ENCODE results near the gene ALOX5AP. TPM values are rescaled to one million over a fixed set of nuclear protein-coding genes. Genes with fewer than 3 reads are reported as not detected.

The ALOX5AP gene
- total RNA-seq, 1 experiment from 2014 or later = not detected

DNA sequence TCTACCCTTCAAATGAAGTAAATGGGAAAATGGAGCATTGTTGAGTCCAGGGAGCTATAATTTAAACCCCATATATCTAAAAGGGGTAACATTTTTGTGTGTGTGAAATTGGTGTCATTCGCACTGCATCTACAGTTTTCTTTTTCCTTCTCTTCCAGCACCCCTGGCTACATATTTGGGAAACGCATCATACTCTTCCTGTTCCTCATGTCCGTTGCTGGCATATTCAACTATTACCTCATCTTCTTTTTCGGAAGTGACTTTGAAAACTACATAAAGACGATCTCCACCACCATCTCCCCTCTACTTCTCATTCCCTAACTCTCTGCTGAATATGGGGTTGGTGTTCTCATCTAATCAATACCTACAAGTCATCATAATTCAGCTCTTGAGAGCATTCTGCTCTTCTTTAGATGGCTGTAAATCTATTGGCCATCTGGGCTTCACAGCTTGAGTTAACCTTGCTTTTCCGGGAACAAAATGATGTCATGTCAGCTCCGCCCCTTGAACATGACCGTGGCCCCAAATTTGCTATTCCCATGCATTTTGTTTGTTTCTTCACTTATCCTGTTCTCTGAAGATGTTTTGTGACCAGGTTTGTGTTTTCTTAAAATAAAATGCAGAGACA, 28.6 kb downstream of the ALOX5AP start:
- H3K4me3 ChIP-seq = no peak overlapping the region
- H4K20me1 ChIP-seq (ENCODE audit: insufficient read depth) = no peaks in the 10 kb centered on the region
- TF ChIP-seq, protein P1, sequence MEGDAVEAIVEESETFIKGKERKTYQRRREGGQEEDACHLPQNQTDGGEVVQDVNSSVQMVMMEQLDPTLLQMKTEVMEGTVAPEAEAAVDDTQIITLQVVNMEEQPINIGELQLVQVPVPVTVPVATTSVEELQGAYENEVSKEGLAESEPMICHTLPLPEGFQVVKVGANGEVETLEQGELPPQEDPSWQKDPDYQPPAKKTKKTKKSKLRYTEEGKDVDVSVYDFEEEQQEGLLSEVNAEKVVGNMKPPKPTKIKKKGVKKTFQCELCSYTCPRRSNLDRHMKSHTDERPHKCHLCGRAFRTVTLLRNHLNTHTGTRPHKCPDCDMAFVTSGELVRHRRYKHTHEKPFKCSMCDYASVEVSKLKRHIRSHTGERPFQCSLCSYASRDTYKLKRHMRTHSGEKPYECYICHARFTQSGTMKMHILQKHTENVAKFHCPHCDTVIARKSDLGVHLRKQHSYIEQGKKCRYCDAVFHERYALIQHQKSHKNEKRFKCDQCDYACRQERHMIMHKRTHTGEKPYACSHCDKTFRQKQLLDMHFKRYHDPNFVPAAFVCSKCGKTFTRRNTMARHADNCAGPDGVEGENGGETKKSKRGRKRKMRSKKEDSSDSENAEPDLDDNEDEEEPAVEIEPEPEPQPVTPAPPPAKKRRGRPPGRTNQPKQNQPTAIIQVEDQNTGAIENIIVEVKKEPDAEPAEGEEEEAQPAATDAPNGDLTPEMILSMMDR (conservative IDR thresholded peaks at IDR 0.05) = no peak
- no peak for TF ChIP-seq EZH2 (IDR thresholded peaks at IDR 0.05; ENCODE audit: low read depth)
- CTCF ChIA-PET = no interaction called here
- H2AFZ ChIP-seq = no peak overlapping the region
- no TSS peak for BruUV-seq (replicated peaks)
- H3K9me3 ChIP-seq (ENCODE audit: insufficient read depth, low read depth) = no peaks in the 10 kb centered on the region
- H3K4me2 ChIP-seq = no peak overlapping the region
- intact Hi-C loops (cut with micrococcal nuclease; ENCODE audit: unreplicated experiment) = no loop called here
- H3K4me1 ChIP-seq (replicated peaks; ENCODE audit: insufficient read depth) = no peaks in the 10 kb centered on the region
- no peaks in the 10 kb centered on the region for H3K36me3 ChIP-seq (ENCODE audit: low read depth)
- no peaks in the 10 kb centered on the region for H3K27me3 ChIP-seq (ENCODE audit: insufficient read depth, low read depth)
- no peaks in the 10 kb centered on the region for H3F3A ChIP-seq (ENCODE audit: insufficient read depth, low read depth)
- POLR2A ChIA-PET (ENCODE audit: unreplicated experiment) = no interaction called here
- H3K9me2 ChIP-seq (ENCODE audit: insufficient read depth) = no peaks in the 10 kb centered on the region
- H3K79me2 ChIP-seq (ENCODE audit: low read depth) = no peaks in the 10 kb centered on the region
- no peak overlapping the region for H3K27ac ChIP-seq
- no peak for DNase-seq

DNA sequence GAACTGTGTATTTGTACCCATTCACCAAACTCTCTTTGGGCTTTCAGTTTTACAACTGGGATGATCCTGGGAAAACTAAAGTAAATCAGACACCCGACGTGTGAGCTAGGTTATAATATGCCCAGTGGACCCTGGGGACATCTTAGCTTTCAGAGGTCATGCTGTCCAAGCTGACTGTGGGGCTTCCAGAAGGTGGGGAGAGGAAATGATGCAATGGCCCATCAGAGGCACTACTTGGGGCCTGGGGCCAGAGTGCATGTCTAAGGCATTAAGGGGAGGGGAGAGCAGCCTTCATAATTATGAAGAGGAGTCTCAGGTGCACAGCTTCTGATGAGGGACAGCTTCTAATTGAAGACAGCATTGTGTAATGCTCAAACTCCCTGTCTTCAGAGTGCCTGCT, 30.9 kb downstream of the ALOX5AP start:
- H3K27ac ChIP-seq = no peak overlapping the region
- no peak overlapping the region for H3K4me3 ChIP-seq
- no peaks in the 10 kb centered on the region for H3K4me1 ChIP-seq (replicated peaks; ENCODE audit: insufficient read depth)
- no peak for DNase-seq
- no peaks in the 10 kb centered on the region for H3K9me2 ChIP-seq (ENCODE audit: insufficient read depth)
- no peaks in the 10 kb centered on the region for H3K27me3 ChIP-seq (ENCODE audit: insufficient read depth, low read depth)
- intact Hi-C loops (cut with micrococcal nuclease; ENCODE audit: unreplicated experiment) = no loop called here
- no peaks in the 10 kb centered on the region for H3K9me3 ChIP-seq (ENCODE audit: insufficient read depth, low read depth)
- no peaks in the 10 kb centered on the region for H3K36me3 ChIP-seq (ENCODE audit: low read depth)
- TF ChIP-seq EZH2 (IDR thresholded peaks at IDR 0.05; ENCODE audit: low read depth) = no peak
- TF ChIP-seq, protein P1 (conservative IDR thresholded peaks at IDR 0.05) = no peak
- no peaks in the 10 kb centered on the region for H4K20me1 ChIP-seq (ENCODE audit: insufficient read depth)
- ChIA-PET POLR2A (ENCODE audit: unreplicated experiment) (no interaction called here), CTCF (no interaction called here)
- H3K4me2 ChIP-seq = no peak overlapping the region
- H3F3A ChIP-seq (ENCODE audit: insufficient read depth, low read depth) = no peaks in the 10 kb centered on the region
- H2AFZ ChIP-seq = no peak overlapping the region
- no peaks in the 10 kb centered on the region for H3K79me2 ChIP-seq (ENCODE audit: low read depth)
- BruUV-seq (replicated peaks) = no TSS peak

DNA sequence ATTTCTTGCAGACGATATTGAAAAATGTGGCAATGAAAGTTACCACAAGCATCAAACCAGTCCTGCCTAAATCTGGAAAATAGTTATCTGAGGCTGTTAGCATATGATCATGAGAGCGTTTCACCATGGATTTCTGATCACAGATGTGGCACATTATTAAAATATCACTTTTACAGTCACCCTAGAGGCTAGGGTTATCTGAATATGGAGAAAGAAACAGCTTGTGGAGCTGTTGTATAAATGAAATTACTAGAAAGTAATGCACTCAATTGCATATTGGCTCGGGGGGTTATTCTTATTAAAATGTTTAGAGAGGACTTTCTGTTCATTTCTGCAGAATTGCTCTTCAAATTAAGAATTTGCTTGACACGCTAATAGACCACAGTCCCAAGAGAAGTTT, 35.6 kb downstream of the ALOX5AP start:
- H3K27ac ChIP-seq = no peak overlapping the region
- no peak overlapping the region for H3K4me3 ChIP-seq
- no peak overlapping the region for H3K4me2 ChIP-seq
- CTCF ChIA-PET = no interaction called here
- no peaks in the 10 kb centered on the region for H3K4me1 ChIP-seq (replicated peaks; ENCODE audit: insufficient read depth)
- no peaks in the 10 kb centered on the region for H3K36me3 ChIP-seq (ENCODE audit: low read depth)
- no peak for DNase-seq
- BruUV-seq (replicated peaks) = no TSS peak
- H4K20me1 ChIP-seq (ENCODE audit: insufficient read depth) = no peaks in the 10 kb centered on the region
- H3K9me3 ChIP-seq (ENCODE audit: insufficient read depth, low read depth) = no peaks in the 10 kb centered on the region
- H3K9me2 ChIP-seq (ENCODE audit: insufficient read depth) = no peaks in the 10 kb centered on the region
- TF ChIP-seq, protein P1 (conservative IDR thresholded peaks at IDR 0.05) = no peak
- no peak for TF ChIP-seq EZH2 (IDR thresholded peaks at IDR 0.05; ENCODE audit: low read depth)
- H3K27me3 ChIP-seq (ENCODE audit: insufficient read depth, low read depth) = no peaks in the 10 kb centered on the region
- H2AFZ ChIP-seq = no peak overlapping the region
- H3F3A ChIP-seq (ENCODE audit: insufficient read depth, low read depth) = no peaks in the 10 kb centered on the region
- H3K79me2 ChIP-seq (ENCODE audit: low read depth) = no peaks in the 10 kb centered on the region
- intact Hi-C loops (cut with micrococcal nuclease; ENCODE audit: unreplicated experiment) = no loop called here
- POLR2A ChIA-PET (ENCODE audit: unreplicated experiment) = no interaction called here
